ENCODE results near the gene ADCYAP1R1.

GRCh38 chr7:31134246-31135188 lies 82.4 kb downstream of the ADCYAP1R1 start:
- TF ChIP-seq CTCF (IDR thresholded peaks at IDR 0.05) = peak in 5 of 6 experiments; percentile 20 to 71 (median 63)
- no peak for TF ChIP-seq POLR2A (IDR thresholded peaks at IDR 0.05)

Measured in Peyer's patch (tissue), 4 donors.